PFSK-1 (cell line): Measurements from ENCODE around the gene PDE4B.

Experiments
- FOXP2 ChIP-seq: optimal IDR thresholded peaks from 2 replicates; pipeline ENCODE3; 2011; ENCODE audit warnings: borderline replicate concordance, control low read depth, inconsistent platforms; ENCODE audit not compliant: insufficient read depth; ENCODE audit errors: extremely low read length, extremely low read depth
- POLR2AphosphoS5 ChIP-seq: IDR thresholded peaks from 2 replicates; pipeline ENCODE4 v1.6.1; 2012; ENCODE audit warnings: low read depth, mild to moderate bottlenecking, control low read depth, low read length, moderate library complexity
- REST ChIP-seq, 2 experiments: IDR thresholded peaks; 2 replicates each; pipeline versions ENCODE4 v1.6.1 to v1.8.0; 2011 to 2012; ENCODE audit warnings: low read depth in 2 of 2, low read length in 2 of 2, control low read depth in 1 of 2, inconsistent platforms in 1 of 2, mild to moderate bottlenecking in 1 of 2, moderate library complexity in 1 of 2; ENCODE audit not compliant: insufficient read depth in 1 of 2
- SIN3A ChIP-seq: IDR thresholded peaks from 2 replicates; pipeline ENCODE4 v1.6.1; 2012; ENCODE audit warnings: mild to moderate bottlenecking, low read length, moderate library complexity, borderline replicate concordance; ENCODE audit not compliant: insufficient read depth
- TAF1 ChIP-seq: IDR thresholded peaks from 2 replicates; pipeline ENCODE4 v1.6.1; 2012; ENCODE audit warnings: low read length, control low read depth, borderline replicate concordance; ENCODE audit not compliant: insufficient read depth

Gene PDE4B

GRCh38 chr1:65793359-65793732 is 651 bp downstream of the PDE4B start:
- TF ChIP-seq REST (IDR thresholded peaks at IDR 0.05; ENCODE audit: insufficient read depth in 1 of 2, low read depth in 2 of 2, low read length in 2 of 2): no peak
- no peak for TF ChIP-seq SIN3A
- TF ChIP-seq FOXP2: no peak
- no peak for TF ChIP-seq POLR2AphosphoS5
- no peak for TF ChIP-seq TAF1

GRCh38 chr1:65795311-65795710 is 2.6 kb downstream of the PDE4B start:
- TF ChIP-seq POLR2AphosphoS5: no peak
- TF ChIP-seq TAF1: no peak
- no peak for TF ChIP-seq REST (IDR thresholded peaks at IDR 0.05; ENCODE audit: insufficient read depth in 1 of 2, low read depth in 2 of 2, low read length in 2 of 2)
- no peak for TF ChIP-seq FOXP2
- no peak for TF ChIP-seq SIN3A

GRCh38 chr1:65799601-65800000 is 6.9 kb downstream of the PDE4B start:
- TF ChIP-seq POLR2AphosphoS5 (no peak), REST (IDR thresholded peaks at IDR 0.05; ENCODE audit: insufficient read depth in 1 of 2, low read depth in 2 of 2, low read length in 2 of 2) (no peak), SIN3A (no peak), FOXP2 (no peak), TAF1 (no peak)

- TF ChIP-seq REST (IDR thresholded peaks at IDR 0.05; ENCODE audit: insufficient read depth in 1 of 2, low read depth in 2 of 2, low read length in 2 of 2) (no peak), FOXP2 (no peak), POLR2AphosphoS5 (no peak)
Measured at GRCh38 chr1:65804584-65804983, 11.9 kb downstream of the PDE4B start.

GRCh38 chr1:65812065-65812464 is 19.4 kb downstream of the PDE4B start:
- TF ChIP-seq POLR2AphosphoS5 (no peak), TAF1 (no peak), SIN3A (no peak), REST (IDR thresholded peaks at IDR 0.05; ENCODE audit: insufficient read depth in 1 of 2, low read depth in 2 of 2, low read length in 2 of 2) (no peak), FOXP2 (no peak)
